GM19372 (cell line): ENCODE measurements around the gene FBXO9.

Experiments used
- ATAC-seq: cut with Tn5 transposase; IDR thresholded peaks from one replicate; pipeline ENCODE4 v1.9.1; 2021; ENCODE audit warnings: mild to moderate bottlenecking, low read depth, moderate library complexity; ENCODE audit not compliant: unreplicated experiment

The FBXO9 gene

GRCh38 chr6:53065266-53066076, at the start of gene FBXO9:
Gene FBXO9 (plus strand): TSS chr6:53065404. CDS start chr6:53065790, 386 bp downstream.
- peak; percentile 47 for ATAC-seq

- ATAC-seq = no peak
These were observed 49.7 kb upstream of the FBXO9 start for GRCh38 chr6:53015486-53015885.

- no peak for ATAC-seq
These were observed 46.8 kb upstream of the FBXO9 start for GRCh38 chr6:53018446-53018845.

GRCh38 chr6:53020005-53020744, 45.0 kb upstream of the FBXO9 start:
- no peak for ATAC-seq

GRCh38 chr6:53023323-53023722, 41.9 kb upstream of the FBXO9 start:
- no peak for ATAC-seq

GRCh38 chr6:53026526-53026925, 38.7 kb upstream of the FBXO9 start:
- ATAC-seq = no peak

- ATAC-seq = no peak
These were observed 38.0 kb upstream of the FBXO9 start for GRCh38 chr6:53027131-53027718.

GRCh38 chr6:53028467-53028866, 36.7 kb upstream of the FBXO9 start:
- ATAC-seq = no peak

GRCh38 chr6:53029257-53029656, 35.9 kb upstream of the FBXO9 start:
- ATAC-seq = no peak

GRCh38 chr6:53029761-53030160, 35.4 kb upstream of the FBXO9 start:
- ATAC-seq = no peak

GRCh38 chr6:53031281-53031680, 33.9 kb upstream of the FBXO9 start:
- ATAC-seq = no peak

- no peak for ATAC-seq
These were observed 32.4 kb upstream of the FBXO9 start for GRCh38 chr6:53032849-53033248.

GRCh38 chr6:53033764-53034163, 31.4 kb upstream of the FBXO9 start:
- ATAC-seq = no peak

- ATAC-seq = no peak
These were observed 29.5 kb upstream of the FBXO9 start for GRCh38 chr6:53035549-53036213.

- ATAC-seq = no peak
These were observed 27.1 kb upstream of the FBXO9 start for GRCh38 chr6:53038141-53038540.

GRCh38 chr6:53038596-53038995, 26.6 kb upstream of the FBXO9 start:
- no peak for ATAC-seq

GRCh38 chr6:53041356-53041755, 23.8 kb upstream of the FBXO9 start:
- no peak for ATAC-seq

- no peak for ATAC-seq
These were observed 23.1 kb upstream of the FBXO9 start for GRCh38 chr6:53042112-53042511.

GRCh38 chr6:53043581-53043980, 21.6 kb upstream of the FBXO9 start:
- no peak for ATAC-seq

GRCh38 chr6:53044071-53044470, 21.1 kb upstream of the FBXO9 start:
- ATAC-seq = no peak

- no peak for ATAC-seq
These were observed 20.6 kb upstream of the FBXO9 start for GRCh38 chr6:53044572-53044971.
